WTC11 (cell line): Measurements from ENCODE around the gene SYNJ2.

Experiments
- ATF1 ChIP-seq: sonication (generic); formaldehyde crosslinking; IDR thresholded peaks from 2 replicates; pipeline ENCODE4 v1.8.1; 2023; ENCODE audit warnings: mild to moderate bottlenecking, moderate library complexity, missing genetic modification reagents
- ATF2 ChIP-seq: sonication (generic); formaldehyde crosslinking; IDR thresholded peaks from 2 replicates; pipeline ENCODE4 v1.8.1; 2022; ENCODE audit warnings: low read depth, missing genetic modification reagents, borderline replicate concordance
- CREB1 ChIP-seq: sonication (generic); formaldehyde crosslinking; IDR thresholded peaks from 2 replicates; pipeline ENCODE4 v1.8.0; 2023; ENCODE audit warnings: mild to moderate bottlenecking, missing genetic modification reagents
- CTCF ChIP-seq: fragments of 200-600 bp; IDR thresholded peaks from 2 replicates; pipeline ENCODE4 v1.8.0; 2022; ENCODE audit warnings: antibody characterized with exemption
- FOXP4 ChIP-seq: sonication (generic); formaldehyde crosslinking; IDR thresholded peaks from 2 replicates; pipeline ENCODE4 v1.8.0; 2022; ENCODE audit warnings: mild to moderate bottlenecking, missing genetic modification reagents
- GABPB1 ChIP-seq: sonication (generic); formaldehyde crosslinking; IDR thresholded peaks from 2 replicates; pipeline ENCODE4 v1.8.1; 2023; ENCODE audit warnings: mild to moderate bottlenecking, missing genetic modification reagents
- IRF1 ChIP-seq: sonication (generic); formaldehyde crosslinking; IDR thresholded peaks from 2 replicates; pipeline ENCODE4 v1.8.0; 2023; ENCODE audit warnings: missing genetic modification reagents
- MAX ChIP-seq: sonication (generic); formaldehyde crosslinking; IDR thresholded peaks from 2 replicates; pipeline ENCODE4 v1.8.0; 2022; ENCODE audit warnings: mild to moderate bottlenecking, missing genetic modification reagents
- NFYB ChIP-seq: sonication (generic); formaldehyde crosslinking; conservative IDR thresholded peaks from 2 replicates; pipeline ENCODE4 v1.8.0; 2022; ENCODE audit warnings: low read depth, missing genetic modification reagents
- STAT6 ChIP-seq: sonication (generic); formaldehyde crosslinking; conservative IDR thresholded peaks from 2 replicates; pipeline ENCODE4 v1.8.1; 2023; ENCODE audit warnings: mild to moderate bottlenecking, low read depth, missing genetic modification reagents, moderate library complexity
- TEAD4 ChIP-seq: sonication (generic); formaldehyde crosslinking; IDR thresholded peaks from 2 replicates; pipeline ENCODE4 v1.8.0; 2022; ENCODE audit warnings: mild to moderate bottlenecking, missing genetic modification reagents

- TF ChIP-seq STAT6 (CRISPR knock-in tag) (no peak), ATF2 (no peak), CTCF (no peak), NFYB (CRISPR knock-in tag) (no peak), TEAD4 (no peak), FOXP4 (CRISPR knock-in tag) (no peak), CREB1 (CRISPR knock-in tag) (no peak), MAX (CRISPR knock-in tag) (no peak), ATF1 (no peak), IRF1 (no peak), GABPB1 (CRISPR knock-in tag) (no peak)
Measured at GRCh38 chr6:158006331-158006730, 24.7 kb downstream of the SYNJ2 start.
